ENCODE measurements around the gene TENT5C.

DNA sequence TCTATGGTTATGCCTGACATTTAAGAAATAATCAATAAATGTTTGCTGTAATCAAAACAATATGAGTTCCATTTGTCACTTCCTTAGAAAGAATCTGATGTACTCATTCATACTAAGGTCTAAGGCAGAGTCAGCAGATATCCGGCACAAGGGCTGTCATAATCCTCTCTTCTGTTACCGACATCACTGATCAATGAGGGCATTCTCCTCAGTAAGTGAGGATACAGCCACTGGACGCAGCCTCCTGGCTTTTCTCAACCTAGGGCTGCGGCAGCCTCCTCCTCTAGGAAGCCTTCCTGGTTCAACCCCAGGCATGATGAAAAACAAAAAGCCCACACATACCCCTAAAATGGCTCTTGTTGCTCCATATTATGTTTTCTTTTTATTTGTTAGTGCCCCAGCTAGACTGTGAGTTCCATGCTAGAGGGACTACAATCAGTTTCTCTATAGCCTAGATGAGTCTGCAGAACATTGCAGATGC lies 40.7 kb upstream of the TENT5C start:
- TF ChIP-seq, protein P1, sequence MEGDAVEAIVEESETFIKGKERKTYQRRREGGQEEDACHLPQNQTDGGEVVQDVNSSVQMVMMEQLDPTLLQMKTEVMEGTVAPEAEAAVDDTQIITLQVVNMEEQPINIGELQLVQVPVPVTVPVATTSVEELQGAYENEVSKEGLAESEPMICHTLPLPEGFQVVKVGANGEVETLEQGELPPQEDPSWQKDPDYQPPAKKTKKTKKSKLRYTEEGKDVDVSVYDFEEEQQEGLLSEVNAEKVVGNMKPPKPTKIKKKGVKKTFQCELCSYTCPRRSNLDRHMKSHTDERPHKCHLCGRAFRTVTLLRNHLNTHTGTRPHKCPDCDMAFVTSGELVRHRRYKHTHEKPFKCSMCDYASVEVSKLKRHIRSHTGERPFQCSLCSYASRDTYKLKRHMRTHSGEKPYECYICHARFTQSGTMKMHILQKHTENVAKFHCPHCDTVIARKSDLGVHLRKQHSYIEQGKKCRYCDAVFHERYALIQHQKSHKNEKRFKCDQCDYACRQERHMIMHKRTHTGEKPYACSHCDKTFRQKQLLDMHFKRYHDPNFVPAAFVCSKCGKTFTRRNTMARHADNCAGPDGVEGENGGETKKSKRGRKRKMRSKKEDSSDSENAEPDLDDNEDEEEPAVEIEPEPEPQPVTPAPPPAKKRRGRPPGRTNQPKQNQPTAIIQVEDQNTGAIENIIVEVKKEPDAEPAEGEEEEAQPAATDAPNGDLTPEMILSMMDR (IDR thresholded peaks at IDR 0.05): no peak
- no peak for TF ChIP-seq POLR2A (IDR thresholded peaks at IDR 0.05)
